ENCODE results near the gene CDX1.

The CDX1 gene

GRCh38 chr5:150184990-150185912 is 18.7 kb downstream of the CDX1 start:
- no peak for DNase-seq

- DNase-seq = no peak
Measured at GRCh38 chr5:150186137-150186536, 19.6 kb downstream of the CDX1 start.

GRCh38 chr5:150186897-150187296 is 20.3 kb downstream of the CDX1 start:
- DNase-seq = no peak

- DNase-seq = no peak
Measured at GRCh38 chr5:150188146-150188842, 21.7 kb downstream of the CDX1 start.

GRCh38 chr5:150189326-150189725 is 22.7 kb downstream of the CDX1 start:
- no peak for DNase-seq

- DNase-seq = no peak
Measured at GRCh38 chr5:150189728-150190502, 23.3 kb downstream of the CDX1 start, which contains the start of gene SLC6A7. Gene SLC6A7 (plus strand): TSS chr5:150190062. CDS start chr5:150190328, 266 bp downstream.

GRCh38 chr5:150190503-150190979 is 24.0 kb downstream of the CDX1 start:
- DNase-seq = no peak

GRCh38 chr5:150190987-150191386 is 24.4 kb downstream of the CDX1 start:
- DNase-seq = no peak

- DNase-seq = no peak
Measured at GRCh38 chr5:150192462-150192861, 25.9 kb downstream of the CDX1 start.

- DNase-seq = no peak
Measured at GRCh38 chr5:150195736-150196485, 29.3 kb downstream of the CDX1 start.

GRCh38 chr5:150196514-150196913 is 29.9 kb downstream of the CDX1 start:
- DNase-seq = no peak

- no peak for DNase-seq
Measured at GRCh38 chr5:150196986-150197385, 30.4 kb downstream of the CDX1 start.

- DNase-seq = no peak
Measured at GRCh38 chr5:150197476-150197875, 30.9 kb downstream of the CDX1 start.

- no peak for DNase-seq
Measured at GRCh38 chr5:150202501-150202900, 35.9 kb downstream of the CDX1 start.

- DNase-seq = no peak
Measured at GRCh38 chr5:150203832-150204589, 37.4 kb downstream of the CDX1 start.

GRCh38 chr5:150204590-150204960 is 38.0 kb downstream of the CDX1 start:
- no peak for DNase-seq

GRCh38 chr5:150206098-150206778 is 39.7 kb downstream of the CDX1 start:
- DNase-seq = no peak

GRCh38 chr5:150206779-150207115 is 40.2 kb downstream of the CDX1 start:
- DNase-seq = no peak

GRCh38 chr5:150208187-150209098 is 41.9 kb downstream of the CDX1 start:
- DNase-seq = no peak

GRCh38 chr5:150209099-150209635 is 42.6 kb downstream of the CDX1 start:
- DNase-seq = no peak
